Measurements from ENCODE around the gene LDLRAP1. TPM values are rescaled to one million over a fixed set of nuclear protein-coding genes. Genes with fewer than 3 reads are reported as not detected.

Gene LDLRAP1
- total and polyA plus RNA-seq, 2 experiments from 2014 or later: 9.6 to 22.7 TPM

DNA sequence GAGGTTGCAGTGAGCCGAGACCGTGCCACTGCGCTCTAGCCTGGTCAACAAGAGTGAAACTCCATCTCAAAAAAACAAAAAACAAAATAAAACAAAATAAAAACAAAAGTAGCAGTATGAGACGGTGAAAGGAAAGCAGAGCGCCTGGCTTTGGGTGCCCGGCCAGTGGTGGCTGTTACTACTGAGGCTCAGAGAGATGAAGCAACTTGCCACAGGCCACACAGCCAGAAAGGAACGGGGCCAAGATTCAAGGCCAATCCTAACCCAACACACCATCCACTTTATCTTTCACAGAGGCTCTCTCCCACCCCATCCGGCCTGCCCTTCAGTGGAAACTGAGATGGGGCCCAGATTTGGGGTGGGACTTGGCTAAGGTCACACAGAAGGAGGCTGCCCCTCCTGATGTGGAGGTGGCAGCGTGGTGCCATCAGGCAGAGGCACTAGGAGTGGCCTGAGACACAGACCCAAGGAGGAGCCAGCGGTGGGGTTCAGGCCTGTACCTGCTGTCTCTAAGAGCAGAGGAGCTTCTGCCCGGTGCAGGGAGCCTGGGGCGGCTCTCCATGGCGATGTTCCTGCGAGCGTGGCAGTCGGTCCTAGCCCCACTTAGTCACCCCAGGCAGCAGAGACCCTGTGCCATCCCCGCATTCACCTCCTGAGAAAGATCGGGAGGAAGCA is 33.2 kb downstream of the LDLRAP1 start:
- peaks cover 14% of the 10 kb centered on the region for H3K4me1 ChIP-seq (ENCODE audit: insufficient read depth)
- no peak overlapping the region for H3K4me2 ChIP-seq
- H3K79me2 ChIP-seq (replicated peaks; ENCODE audit: insufficient read depth): no peaks in the 10 kb centered on the region
- Mint-ChIP-seq H3K36me3 (ENCODE audit: low read depth) (no peaks in the 10 kb centered on the region; the same call in 2 of the 3 replicates), H3K27me3 (ENCODE audit: insufficient read depth, low read depth, poor library complexity) (peaks cover 14% of the 10 kb centered on the region), H3K4me3 (no peak overlapping the region), H3K4me1 (peaks cover 32% of the 10 kb centered on the region), H3K9me3 (no peaks in the 10 kb centered on the region), H3K27ac (no peak overlapping the region)
- no peak overlapping the region for H3K4me3 ChIP-seq
- H3F3A ChIP-seq (replicated peaks; ENCODE audit: low read depth): no peaks in the 10 kb centered on the region
- H3K27me3 ChIP-seq (ENCODE audit: insufficient read depth): no peaks in the 10 kb centered on the region
- H2AFZ ChIP-seq: no peak overlapping the region
- H3K36me3 ChIP-seq (ENCODE audit: insufficient read depth): no peaks in the 10 kb centered on the region
- no peaks in the 10 kb centered on the region for H3K9me2 ChIP-seq (ENCODE audit: insufficient read depth)
- TF ChIP-seq, protein P1, sequence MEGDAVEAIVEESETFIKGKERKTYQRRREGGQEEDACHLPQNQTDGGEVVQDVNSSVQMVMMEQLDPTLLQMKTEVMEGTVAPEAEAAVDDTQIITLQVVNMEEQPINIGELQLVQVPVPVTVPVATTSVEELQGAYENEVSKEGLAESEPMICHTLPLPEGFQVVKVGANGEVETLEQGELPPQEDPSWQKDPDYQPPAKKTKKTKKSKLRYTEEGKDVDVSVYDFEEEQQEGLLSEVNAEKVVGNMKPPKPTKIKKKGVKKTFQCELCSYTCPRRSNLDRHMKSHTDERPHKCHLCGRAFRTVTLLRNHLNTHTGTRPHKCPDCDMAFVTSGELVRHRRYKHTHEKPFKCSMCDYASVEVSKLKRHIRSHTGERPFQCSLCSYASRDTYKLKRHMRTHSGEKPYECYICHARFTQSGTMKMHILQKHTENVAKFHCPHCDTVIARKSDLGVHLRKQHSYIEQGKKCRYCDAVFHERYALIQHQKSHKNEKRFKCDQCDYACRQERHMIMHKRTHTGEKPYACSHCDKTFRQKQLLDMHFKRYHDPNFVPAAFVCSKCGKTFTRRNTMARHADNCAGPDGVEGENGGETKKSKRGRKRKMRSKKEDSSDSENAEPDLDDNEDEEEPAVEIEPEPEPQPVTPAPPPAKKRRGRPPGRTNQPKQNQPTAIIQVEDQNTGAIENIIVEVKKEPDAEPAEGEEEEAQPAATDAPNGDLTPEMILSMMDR (conservative IDR thresholded peaks at IDR 0.05; ENCODE audit: low read depth in 2 of 2): no peak
- no peak for TF ChIP-seq NANOG (IDR thresholded peaks at IDR 0.05; ENCODE audit: borderline replicate concordance)
- no peak for TF ChIP-seq POLR2AphosphoS5 (IDR thresholded peaks at IDR 0.05; ENCODE audit: low read depth)
- TF ChIP-seq CREB1 (CRISPR knock-in tag; IDR thresholded peaks at IDR 0.05; ENCODE audit: low read depth): no peak
- no peak for TF ChIP-seq EZH2phosphoT487 (IDR thresholded peaks at IDR 0.05; ENCODE audit: unreplicated experiment)
- no peak for TF ChIP-seq ZNF114 (CRISPR knock-in tag; IDR thresholded peaks at IDR 0.05)
- no peak for TF ChIP-seq JUNB (IDR thresholded peaks at IDR 0.05; ENCODE audit: unreplicated experiment)
- no peak for ATAC-seq
- H3K27ac ChIP-seq (ENCODE audit: low read depth): no peak overlapping the region
- H4K20me1 ChIP-seq (replicated peaks; ENCODE audit: insufficient read depth): no peaks in the 10 kb centered on the region
- no peak for DNase-seq (ENCODE audit: low spot score)

GRCh38 chr1:25577134-25577920 is 33.9 kb downstream of the LDLRAP1 start:
- Histone ChIP-seq H3K36me3 (ENCODE audit: insufficient read depth) (no peaks in the 10 kb centered on the region), H3K27me3 (ENCODE audit: insufficient read depth) (no peaks in the 10 kb centered on the region), H3K4me2 (no peak overlapping the region), H3K79me2 (replicated peaks; ENCODE audit: insufficient read depth) (no peaks in the 10 kb centered on the region), H3K4me1 (ENCODE audit: insufficient read depth) (peaks cover 13% of the 10 kb centered on the region), H2AFZ (0 out of 2 replicates have a peak overlapping the region, but pooled peaks have one; percentile 66), H3K9me2 (ENCODE audit: insufficient read depth) (no peaks in the 10 kb centered on the region), H3K4me3 (no peak overlapping the region), H4K20me1 (replicated peaks; ENCODE audit: insufficient read depth) (no peaks in the 10 kb centered on the region), H3F3A (replicated peaks; ENCODE audit: low read depth) (no peaks in the 10 kb centered on the region), H3K27ac (ENCODE audit: low read depth) (no peak overlapping the region)
- DNase-seq (ENCODE audit: low spot score): peak; percentile 52
- Mint-ChIP-seq H3K4me1 (peaks cover 30% of the 10 kb centered on the region), H3K36me3 (ENCODE audit: low read depth) (no peaks in the 10 kb centered on the region; the same call in 2 of the 3 replicates), H3K27ac (no peak overlapping the region), H3K27me3 (ENCODE audit: insufficient read depth, low read depth, poor library complexity) (peaks cover 14% of the 10 kb centered on the region), H3K9me3 (no peaks in the 10 kb centered on the region), H3K4me3 (no peak overlapping the region)
- ATAC-seq: peak; percentile 7; the same call in 2 of the 3 replicates
- TF ChIP-seq CREB1 (CRISPR knock-in tag; IDR thresholded peaks at IDR 0.05; ENCODE audit: low read depth) (no peak), ZNF114 (CRISPR knock-in tag; IDR thresholded peaks at IDR 0.05) (no peak), REST (IDR thresholded peaks at IDR 0.05; ENCODE audit: unreplicated experiment) (no peak), JUNB (IDR thresholded peaks at IDR 0.05; ENCODE audit: unreplicated experiment) (no peak), ZNF331 (CRISPR knock-in tag; IDR thresholded peaks at IDR 0.05; ENCODE audit: low read depth) (no peak), ETS1 (IDR thresholded peaks at IDR 0.05) (no peak), EZH2 (IDR thresholded peaks at IDR 0.05; ENCODE audit: low read depth, unreplicated experiment) (no peak)
- TF ChIP-seq, protein P1 (conservative IDR thresholded peaks at IDR 0.05; ENCODE audit: low read depth in 2 of 2): no peak

Measured in GM23338 (cell line).